K562 (cell line): Measurements from ENCODE around the gene KL. TPM values are rescaled to one million over a fixed set of nuclear protein-coding genes. Genes with fewer than 3 reads are reported as not detected.

Experiments
- ATAC-seq: fragments of 200-7000 bp; cut with Tn5 transposase; 3 replicates; pipeline ENCODE4 v1.9.1; 2020; ENCODE audit warnings: moderate library complexity
- BruUV-seq: library from RNA; stranded (reverse); fragments of 400-500 nt; replicated peaks from 2 replicates; lab custom pipeline; 2021; lab: Mats Ljungman, UMichigan
- CTCF ChIA-PET: fragments of 300-600 bp; formaldehyde crosslinking; extraction: SDS; loops from one replicate; lab custom pipeline; 2021; ENCODE audit warnings: low intra/inter-chr PET ratio; lab: Yijun Ruan, JAX
- POLR2A ChIA-PET: fragments of 300-600, 350-650 bp; sonication (Branson Sonifier 250); formaldehyde crosslinking; extraction: SDS; loops from one replicate; lab custom pipeline; 2021; ENCODE audit warnings: antibody characterized with exemption, inconsistent platforms; lab: Yijun Ruan, JAX
- DNase-seq, 4 experiments: peaks; one replicate each; pipeline versions ENCODE4 v3.0.0 to v3.0.0-alpha.2; 2011 to 2018; ENCODE audit warnings: low spot score in 3 of 4, mixed read lengths in 3 of 4; ENCODE audit errors: extremely low read depth in 1 of 4
- FAIRE-seq: peaks from 2 replicates; lab custom pipeline; 2011; peaks lifted over from hg19 to GRCh38; lab: Jason Lieb, UNC
- H2AFZ ChIP-seq: 2 replicates; pipeline ENCODE4 v1.6.0; 2011; ENCODE audit warnings: low read depth, low read length, control low read depth, inconsistent platforms
- H3K27ac ChIP-seq: fragments of 200-600 bp; 3 replicates; pipeline ENCODE4 v1.8.0; 2011; ENCODE audit warnings: low read depth, mild to moderate bottlenecking, control low read depth, inconsistent platforms, low read length, moderate library complexity, mixed read lengths; ENCODE audit errors: extremely low read depth
- H3K27me3 ChIP-seq, 2 experiments: fragments of 300-600 bp in 1 of 2; 2 replicates in 1 of 2; 3 replicates in 1 of 2; pipeline versions ENCODE4 v1.6.0 to v1.8.0; 2011; ENCODE audit warnings: inconsistent platforms in 2 of 2, low read length in 2 of 2, mild to moderate bottlenecking in 1 of 2, mixed read lengths in 1 of 2, moderate library complexity in 1 of 2; ENCODE audit not compliant: control insufficient read depth in 2 of 2, insufficient read depth in 2 of 2
- H3K36me3 ChIP-seq: fragments of 300-600 bp; 3 replicates; pipeline ENCODE4 v1.8.0; 2011; ENCODE audit warnings: mild to moderate bottlenecking, low read length, inconsistent platforms; ENCODE audit not compliant: control insufficient read depth, insufficient read depth
- H3K4me1 ChIP-seq, 2 experiments: fragments of 200-600 bp in 1 of 2; replicated peaks in 1 of 2; 2 replicates in 1 of 2; 3 replicates in 1 of 2; pipeline versions ENCODE4 v1.5.1 to v1.8.0; 2011; ENCODE audit warnings: inconsistent platforms in 2 of 2, low read length in 2 of 2, mild to moderate bottlenecking in 1 of 2, mixed read lengths in 1 of 2, moderate library complexity in 1 of 2; ENCODE audit not compliant: control insufficient read depth in 2 of 2, insufficient read depth in 2 of 2
- H3K4me2 ChIP-seq: 2 replicates; pipeline ENCODE4 v1.6.1; 2011; ENCODE audit warnings: low read length, control low read depth, inconsistent platforms, mixed read lengths; ENCODE audit not compliant: insufficient read depth
- H3K4me3 ChIP-seq: fragments of 200-600 bp; sonication (generic), shearing (Covaris generic); 2 replicates; pipeline ENCODE4 v1.5.1; 2016; ENCODE audit warnings: control low read depth, inconsistent platforms
- H3K79me2 ChIP-seq: fragments of 200-600 bp; 3 replicates; pipeline ENCODE4 v1.8.0; 2011; ENCODE audit warnings: low read length, inconsistent platforms; ENCODE audit not compliant: control insufficient read depth, insufficient read depth
- H3K9ac ChIP-seq, 2 experiments: 2 replicates each; pipeline versions ENCODE4 v1.6.0 to v1.6.1; 2011; ENCODE audit warnings: low read depth in 2 of 2, low read length in 2 of 2, control low read depth in 1 of 2, inconsistent platforms in 1 of 2, mild to moderate bottlenecking in 1 of 2, mixed read lengths in 1 of 2; ENCODE audit not compliant: insufficient read depth in 1 of 2
- H3K9me1 ChIP-seq: one replicate; pipeline ENCODE4 v1.6.0; 2011; ENCODE audit warnings: inconsistent platforms, mild to moderate bottlenecking, low read length, moderate library complexity; ENCODE audit not compliant: control insufficient read depth, insufficient read depth
- H3K9me3 ChIP-seq: replicated peaks from 2 replicates; pipeline ENCODE4 v1.5.1; 2011; ENCODE audit warnings: low read depth, low read length, inconsistent platforms; ENCODE audit not compliant: control insufficient read depth, insufficient read depth
- H4K20me1 ChIP-seq: replicated peaks from 2 replicates; pipeline ENCODE4 v1.6.1; 2011; ENCODE audit warnings: low read length, inconsistent platforms, mixed read lengths; ENCODE audit not compliant: control insufficient read depth, insufficient read depth
- DLX4 ChIP-seq: fragments of 250-450 bp; sonication (Bioruptor Pico); IDR thresholded peaks from 2 replicates; pipeline ENCODE4 v1.6.1; 2021; ENCODE audit warnings: mild to moderate bottlenecking
- KLF10 ChIP-seq: fragments of 250-450 bp; sonication (Bioruptor Pico); IDR thresholded peaks from 2 replicates; pipeline ENCODE4 v1.6.1; 2021; ENCODE audit warnings: matching md5 sums
- ZBTB49 ChIP-seq: sonication (generic); formaldehyde crosslinking; IDR thresholded peaks from 2 replicates; pipeline ENCODE4 v1.8.0; 2022; ENCODE audit warnings: missing genetic modification reagents, mild to moderate bottlenecking, borderline replicate concordance
- ZBTB7A ChIP-seq: IDR thresholded peaks from 2 replicates; pipeline ENCODE4 v1.6.1; 2011; ENCODE audit warnings: low read depth, mild to moderate bottlenecking, low read length, moderate library complexity, borderline replicate concordance; ENCODE audit not compliant: control insufficient read depth
- WGBS: fragments of 100-300 bp; shearing (Covaris generic); methylation state at CpG from one replicate; pipeline ENCODE4 v1.1.6; 2016; ENCODE audit warnings: low coverage, mixed read lengths; ENCODE audit not compliant: insufficient coverage; ENCODE audit errors: missing lambda C conversion rate; 5-methylcytosine and 5-hydroxymethylcytosine counted together
- in situ Hi-C: fragments of 300-500 bp; cut with MboI; formaldehyde crosslinking; loops from 4 replicates; pipeline ENCODE4 v1.15.0; 2018; ENCODE audit warnings: inconsistent platforms, mixed read lengths
- intact Hi-C: fragments of 100-400 bp; cut with micrococcal nuclease; formaldehyde crosslinking; loops from 2 replicates; pipeline ENCODE4 v1.14.2; 2022
- polyA plus RNA-seq, 8 experiments: library from polyadenylated mRNA; depleted of rRNA in 4 of 8; stranded (reverse) in 5 of 8; unstranded in 3 of 8; fragments of >200 nt; fragmentation: Nextera tagmentation in 2 of 8; fragmentation: Illumina TruSeq in 1 of 8; extraction: Ambion mirVana in 2 of 8; extraction: Trizol in 1 of 8; gene quantifications; 2 replicates each; pipeline versions ENCODE4 v1.2.1 to v1.2.3, GENCODE V29; 2011 to 2014; ENCODE audit warnings: inconsistent platforms in 1 of 8, missing spikeins in 1 of 8
- total RNA-seq, 7 experiments: library from RNA; depleted of rRNA in 6 of 7; stranded (reverse); fragments of >200 nt in 6 of 7; fragmentation: Illumina TruSeq in 2 of 7; extraction: Trizol in 2 of 7; gene quantifications; 2 replicates each; pipeline versions ENCODE4 v1.2.1 to v1.2.3, GENCODE V29; 2011 to 2021; ENCODE audit warnings: low replicate concordance in 1 of 7

Gene KL
- total and polyA plus RNA-seq, 9 of the 15 experiments (the other 6 are each of a cell fraction or from before 2014, with no cell fraction given), result not detected

GRCh38 chr13:33031277-33031676 lies 15.1 kb downstream of the KL start:
- Histone ChIP-seq H3K27ac (no peak overlapping the region), H3K4me2 (no peak overlapping the region), H3K36me3 (no peaks in the 10 kb centered on the region), H3K9me1 (no peaks in the 10 kb centered on the region), H3K9me3 (no peaks in the 10 kb centered on the region), H3K4me1 (no peaks in the 10 kb centered on the region), H3K79me2 (no peaks in the 10 kb centered on the region), H3K27me3 (no peaks in the 10 kb centered on the region; a peak in 1 of 5 replicates), H3K9ac (no peak overlapping the region), H2AFZ (no peak overlapping the region), H4K20me1 (no peaks in the 10 kb centered on the region), H3K4me3 (no peak overlapping the region)
- ChIA-PET CTCF (no interaction called here), POLR2A (no interaction called here)
- intact Hi-C loops (no loop called here), in situ Hi-C loops (no loop called here)
- DNase-seq (no peak), ATAC-seq (no peak), FAIRE-seq (no peak)
- TF ChIP-seq ZBTB49 (CRISPR knock-in tag) (no peak), ZBTB7A (no peak), KLF10 (CRISPR knock-in tag) (no peak), DLX4 (CRISPR knock-in tag) (no peak)
- BruUV-seq, result no TSS peak
- WGBS, result 1% methylated on average over 4 of the region's 4 CpGs
